SJSA1 (cell line): Measurements from ENCODE around the gene OVOL1. TPM values are rescaled to one million over a fixed set of nuclear protein-coding genes. Genes with fewer than 3 reads are reported as not detected.
A peak's percentile ranks its signal among the peaks of the same experiment; 100 is the strongest.
"Not testable (repeated sequence)": the region's sequence is repeated elsewhere in the genome, so short reads cannot be mapped to it uniquely, and the experiment has no call there.

Source experiments
- DNase-seq, 2 experiments: peaks; one replicate each; pipeline ENCODE4 v3.0.0-alpha.2; 2015 to 2020; ENCODE audit warnings: low spot score in 2 of 2, low read depth in 1 of 2
- H3K27ac ChIP-seq: fragments of 250-450 bp; sonication (Bioruptor Pico); 2 replicates; pipeline ENCODE4 v1.5.1; 2020; ENCODE audit warnings: mild to moderate bottlenecking, moderate library complexity
- H3K27me3 ChIP-seq: fragments of 250-450 bp; sonication (Bioruptor Pico); replicated peaks from 2 replicates; pipeline ENCODE4 v1.5.1; 2020; ENCODE audit warnings: mild to moderate bottlenecking, moderate library complexity
- H3K36me3 ChIP-seq: fragments of 250-450 bp; sonication (Bioruptor Pico); 2 replicates; pipeline ENCODE4 v1.5.1; 2020; ENCODE audit warnings: mild to moderate bottlenecking
- H3K4me1 ChIP-seq: fragments of 250-450 bp; sonication (Bioruptor Pico); replicated peaks from 2 replicates; pipeline ENCODE4 v1.6.1; 2021; ENCODE audit warnings: mild to moderate bottlenecking
- H3K4me3 ChIP-seq: fragments of 250-450 bp; sonication (Bioruptor Pico); 2 replicates; pipeline ENCODE4 v1.5.1; 2020; ENCODE audit warnings: mild to moderate bottlenecking
- H3K9me3 ChIP-seq: fragments of 250-450 bp; sonication (Bioruptor Pico); replicated peaks from 2 replicates; pipeline ENCODE4 v1.5.1; 2020; ENCODE audit warnings: mild to moderate bottlenecking
- total RNA-seq: library from RNA; depleted of rRNA; stranded (reverse); fragments of >200 nt; shearing (Covaris generic); gene quantifications from 2 replicates; pipeline ENCODE4 v1.2.3, GENCODE V29; 2014; rRNA removed

The OVOL1 gene
- not detected in 2 replicates for total RNA-seq

- peaks cover 53% of the 10 kb centered on the region for H3K27me3 ChIP-seq
- H3K4me1 ChIP-seq = peaks cover 27% of the 10 kb centered on the region
- no peak within 1 kb of the TSS for H3K4me3 ChIP-seq
- no peaks in the 10 kb centered on the region for H3K36me3 ChIP-seq
- peak in 1 of 2 experiments; percentile 55 for DNase-seq
- no peak within 1 kb of the TSS for H3K27ac ChIP-seq
- H3K9me3 ChIP-seq = peaks cover 4% of the 10 kb centered on the region
Observed at GRCh38 chr11:65786786-65787636, at the start of gene OVOL1. Gene OVOL1 (plus strand): TSS chr11:65787063. CDS start chr11:65787374, 311 bp downstream.

DNA sequence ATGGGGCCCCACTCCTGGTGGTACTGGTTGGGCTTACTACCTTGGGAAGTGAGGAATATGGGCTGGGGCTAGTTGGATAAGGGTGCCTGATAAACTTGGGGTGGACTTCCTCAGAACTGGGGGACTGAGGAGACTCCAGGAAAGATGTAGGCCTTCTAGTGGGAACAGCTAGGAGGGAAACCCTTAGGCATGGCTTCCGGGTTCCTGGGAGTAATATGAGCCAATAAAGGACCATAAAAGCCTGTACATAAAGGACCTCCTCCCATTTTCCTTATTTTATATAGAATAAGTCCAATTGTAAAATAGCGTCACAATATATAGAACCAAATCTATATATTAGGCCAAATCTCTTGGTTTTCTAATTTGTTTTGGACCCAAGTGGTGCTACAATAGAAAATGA is 47.8 kb upstream of the OVOL1 start:
- no peak overlapping the region for H3K27ac ChIP-seq
- H3K9me3 ChIP-seq = peaks cover 5% of the 10 kb centered on the region
- H3K27me3 ChIP-seq = peaks cover 3% of the 10 kb centered on the region
- no peak overlapping the region for H3K4me3 ChIP-seq
- no peaks in the 10 kb centered on the region for H3K36me3 ChIP-seq
- DNase-seq = no peak
- no peaks in the 10 kb centered on the region for H3K4me1 ChIP-seq

DNA sequence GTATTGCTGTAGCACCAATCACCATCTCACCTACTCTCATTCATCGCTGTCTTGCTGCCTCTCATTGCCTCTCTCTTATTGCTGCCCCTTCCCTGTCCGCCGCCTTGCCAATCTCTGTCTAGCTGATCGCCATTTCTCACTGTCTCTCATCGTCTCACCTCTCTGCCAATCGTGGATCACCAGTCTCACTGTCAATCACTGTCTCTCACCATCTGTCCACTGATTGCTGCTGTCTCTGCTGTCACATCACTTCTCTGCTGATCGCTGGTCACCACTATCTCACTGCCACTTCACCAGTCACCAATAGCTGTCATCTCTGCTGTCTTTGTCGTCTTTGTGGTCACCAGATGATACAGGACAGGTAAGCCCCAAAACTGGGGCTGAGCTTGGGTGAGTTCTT is 45.7 kb upstream of the OVOL1 start:
- Histone ChIP-seq H3K9me3 (peaks cover 5% of the 10 kb centered on the region), H3K4me3 (no peak overlapping the region), H3K27me3 (peaks cover 7% of the 10 kb centered on the region), H3K27ac (no peak overlapping the region), H3K4me1 (no peaks in the 10 kb centered on the region), H3K36me3 (no peaks in the 10 kb centered on the region)
- DNase-seq = no peak

GRCh38 chr11:65742353-65742752 is 44.5 kb upstream of the OVOL1 start:
- H3K36me3 ChIP-seq = no peaks in the 10 kb centered on the region
- H3K27ac ChIP-seq = no peak overlapping the region
- H3K27me3 ChIP-seq = peaks cover 7% of the 10 kb centered on the region
- H3K9me3 ChIP-seq = no peaks in the 10 kb centered on the region
- no peak for DNase-seq
- H3K4me3 ChIP-seq = no peak overlapping the region
- H3K4me1 ChIP-seq = no peaks in the 10 kb centered on the region

- no peak for DNase-seq
- H3K27ac ChIP-seq = no peak overlapping the region
Observed at GRCh38 chr11:65743681-65744025, 43.2 kb upstream of the OVOL1 start.

GRCh38 chr11:65744026-65744698 is 42.7 kb upstream of the OVOL1 start:
- no peaks in the 10 kb centered on the region for H3K4me1 ChIP-seq
- no peak overlapping the region for H3K27ac ChIP-seq
- DNase-seq = peak; percentile 55 to 70
- H3K27me3 ChIP-seq = peaks cover 21% of the 10 kb centered on the region
- no peaks in the 10 kb centered on the region for H3K36me3 ChIP-seq
- no peak overlapping the region for H3K4me3 ChIP-seq
- H3K9me3 ChIP-seq = peaks cover 4% of the 10 kb centered on the region; the same call in 1 of the 2 replicates

More at GRCh38 chr11:65743681-65744025, 43.2 kb upstream of the OVOL1 start:
- Histone ChIP-seq H3K36me3 (no peaks in the 10 kb centered on the region), H3K27me3 (peaks cover 16% of the 10 kb centered on the region), H3K4me1 (no peaks in the 10 kb centered on the region), H3K4me3 (no peak overlapping the region), H3K9me3 (peaks cover 4% of the 10 kb centered on the region; the same call in 1 of the 2 replicates)

GRCh38 chr11:65744699-65745042 is 42.2 kb upstream of the OVOL1 start:
- Histone ChIP-seq H3K36me3 (no peaks in the 10 kb centered on the region), H3K4me1 (no peaks in the 10 kb centered on the region), H3K27me3 (peaks cover 22% of the 10 kb centered on the region), H3K9me3 (peaks cover 4% of the 10 kb centered on the region; the same call in 1 of the 2 replicates), H3K4me3 (no peak overlapping the region), H3K27ac (no peak overlapping the region)
- DNase-seq = no peak

- H3K27ac ChIP-seq = no peak overlapping the region
- H3K4me3 ChIP-seq = no peak overlapping the region
- H3K9me3 ChIP-seq = peaks cover 4% of the 10 kb centered on the region; the same call in 1 of the 2 replicates
- H3K36me3 ChIP-seq = no peaks in the 10 kb centered on the region
- DNase-seq = no peak
- H3K27me3 ChIP-seq = peaks cover 25% of the 10 kb centered on the region
- no peaks in the 10 kb centered on the region for H3K4me1 ChIP-seq
Observed at GRCh38 chr11:65745049-65745448, 41.8 kb upstream of the OVOL1 start.

GRCh38 chr11:65762169-65762568 is 24.7 kb upstream of the OVOL1 start:
- H3K27me3 ChIP-seq, H3K4me1 ChIP-seq: not testable (repeated sequence)

GRCh38 chr11:65762816-65763215 is 24.0 kb upstream of the OVOL1 start:
- H3K27me3 ChIP-seq, H3K4me1 ChIP-seq, H3K36me3 ChIP-seq, H3K4me3 ChIP-seq, DNase-seq, H3K27ac ChIP-seq, H3K9me3 ChIP-seq: not testable (repeated sequence)

More at GRCh38 chr11:65762169-65762568, 24.7 kb upstream of the OVOL1 start:
- H3K9me3 ChIP-seq, DNase-seq, H3K27ac ChIP-seq, H3K4me3 ChIP-seq, H3K36me3 ChIP-seq: not testable (repeated sequence)

- Histone ChIP-seq H3K9me3 (peaks cover 4% of the 10 kb centered on the region; the same call in 1 of the 2 replicates), H3K4me1 (peaks cover 6% of the 10 kb centered on the region), H3K36me3 (peaks cover 3% of the 10 kb centered on the region; the same call in 1 of the 2 replicates), H3K4me3 (no peak overlapping the region), H3K27ac (no peak overlapping the region), H3K27me3 (no peaks in the 10 kb centered on the region)
- no peak for DNase-seq
Observed at GRCh38 chr11:65764434-65764833, 22.4 kb upstream of the OVOL1 start.

GRCh38 chr11:65766535-65766934 is 20.3 kb upstream of the OVOL1 start:
- DNase-seq = peak in 1 of 2 experiments; percentile 65
- H3K27me3 ChIP-seq = no peaks in the 10 kb centered on the region
- H3K4me1 ChIP-seq = peaks cover 6% of the 10 kb centered on the region
- no peak overlapping the region for H3K27ac ChIP-seq
- H3K4me3 ChIP-seq = no peak overlapping the region
- H3K36me3 ChIP-seq = peaks cover 3% of the 10 kb centered on the region; the same call in 1 of the 2 replicates
- peaks cover 4% of the 10 kb centered on the region; the same call in 1 of the 2 replicates for H3K9me3 ChIP-seq

DNA sequence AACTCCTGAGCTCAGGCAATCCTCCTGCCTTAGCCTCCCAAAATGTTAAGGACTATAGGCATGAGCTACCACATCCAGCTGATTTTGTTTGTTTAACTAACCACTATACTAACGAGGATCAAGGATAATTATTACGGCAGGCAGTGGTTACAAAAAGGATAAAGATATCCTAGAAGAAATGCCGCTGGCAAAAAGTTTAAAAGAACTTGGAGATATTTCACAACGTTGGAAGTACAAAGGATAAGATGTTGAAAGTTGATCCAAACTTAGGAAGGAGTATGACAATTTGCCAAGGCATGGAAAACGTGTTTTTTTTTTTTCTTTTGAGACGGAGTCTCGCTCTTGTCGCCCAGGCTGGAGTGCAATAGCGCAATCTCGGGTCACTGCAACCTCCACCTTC is 19.5 kb upstream of the OVOL1 start:
- Histone ChIP-seq H3K4me3 (no peak overlapping the region), H3K4me1 (peaks cover 6% of the 10 kb centered on the region), H3K27ac (no peak overlapping the region), H3K36me3 (peaks cover 3% of the 10 kb centered on the region; the same call in 1 of the 2 replicates), H3K27me3 (no peaks in the 10 kb centered on the region), H3K9me3 (peaks cover 4% of the 10 kb centered on the region; the same call in 1 of the 2 replicates)
- DNase-seq = no peak

GRCh38 chr11:65767806-65768205 is 19.1 kb upstream of the OVOL1 start:
- not testable (repeated sequence) for H3K27me3 ChIP-seq, DNase-seq

More at GRCh38 chr11:65767806-65768205, 19.1 kb upstream of the OVOL1 start:
- H3K36me3 ChIP-seq, H3K4me3 ChIP-seq, H3K9me3 ChIP-seq, H3K4me1 ChIP-seq, H3K27ac ChIP-seq: not testable (repeated sequence)
